GM21423 (cell line): ENCODE results near the gene SH3PXD2B.
"Not testable (repeated sequence)": the region's sequence is repeated elsewhere in the genome, so short reads cannot be mapped to it uniquely, and the experiment has no call there.

Experiments
- ATAC-seq: cut with Tn5 transposase; IDR thresholded peaks from one replicate; pipeline ENCODE4 v1.9.1; 2021; ENCODE audit warnings: mild to moderate bottlenecking, moderate library complexity; ENCODE audit not compliant: unreplicated experiment

SH3PXD2B gene

GRCh38 chr5:172373680-172374079 is 80.6 kb downstream of the SH3PXD2B start:
- no peak for ATAC-seq

- no peak for ATAC-seq
Observed at GRCh38 chr5:172371684-172372083, 82.6 kb downstream of the SH3PXD2B start.

- ATAC-seq, result no peak
Observed at GRCh38 chr5:172370648-172371545, 83.4 kb downstream of the SH3PXD2B start.

GRCh38 chr5:172370237-172370640 is 84.1 kb downstream of the SH3PXD2B start:
- no peak for ATAC-seq

GRCh38 chr5:172368699-172369098 is 85.6 kb downstream of the SH3PXD2B start:
- not testable (repeated sequence) for ATAC-seq

GRCh38 chr5:172365948-172366608 is 88.2 kb downstream of the SH3PXD2B start:
- no peak for ATAC-seq

GRCh38 chr5:172364773-172365172 is 89.6 kb downstream of the SH3PXD2B start:
- ATAC-seq, result no peak

GRCh38 chr5:172362755-172363154 is 91.6 kb downstream of the SH3PXD2B start:
- no peak for ATAC-seq

GRCh38 chr5:172361566-172362238 is 92.6 kb downstream of the SH3PXD2B start:
- ATAC-seq, result no peak

GRCh38 chr5:172358345-172358744 is 96.0 kb downstream of the SH3PXD2B start:
- no peak for ATAC-seq

GRCh38 chr5:172356527-172356926 is 97.8 kb downstream of the SH3PXD2B start:
- no peak for ATAC-seq

GRCh38 chr5:172356047-172356446 is 98.3 kb downstream of the SH3PXD2B start:
- no peak for ATAC-seq

GRCh38 chr5:172353846-172354245 is 100.5 kb downstream of the SH3PXD2B start:
- no peak for ATAC-seq

GRCh38 chr5:172353271-172353812 is 101.0 kb downstream of the SH3PXD2B start:
- ATAC-seq, result no peak

GRCh38 chr5:172352526-172352925 is 101.8 kb downstream of the SH3PXD2B start:
- not testable (repeated sequence) for ATAC-seq

- no peak for ATAC-seq
Observed at GRCh38 chr5:172351240-172351778, 103.0 kb downstream of the SH3PXD2B start.

- no peak for ATAC-seq
Observed at GRCh38 chr5:172350212-172351181, 103.8 kb downstream of the SH3PXD2B start.

GRCh38 chr5:172348733-172349132 is 105.6 kb downstream of the SH3PXD2B start:
- ATAC-seq, result not testable (repeated sequence)

- ATAC-seq, result no peak
Observed at GRCh38 chr5:172348084-172348483, 106.2 kb downstream of the SH3PXD2B start.
